ENCODE data around the gene FZD8.

DNA sequence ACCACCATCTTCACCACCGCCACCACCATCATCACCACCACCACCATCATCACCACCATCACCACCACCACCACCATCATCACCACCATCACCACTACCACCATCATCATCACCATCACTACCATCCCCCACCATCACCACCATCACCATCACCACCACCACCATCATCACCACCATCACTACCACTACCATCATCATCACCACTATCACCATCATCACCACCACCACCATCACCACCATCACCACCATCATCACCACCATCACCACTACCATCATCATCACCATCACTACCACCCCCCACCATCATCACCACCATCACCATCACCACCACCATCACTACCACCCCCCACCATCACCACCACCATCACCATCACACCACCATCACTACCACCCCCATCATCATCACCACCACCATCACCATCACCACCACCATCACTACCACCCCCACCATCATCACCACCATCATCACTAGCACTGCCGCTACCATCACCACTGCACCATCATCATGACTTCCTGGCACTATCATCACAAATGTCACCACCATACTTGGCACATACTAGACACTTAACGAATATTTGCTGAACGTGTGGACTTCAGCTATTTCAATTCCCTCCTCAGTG is 25.3 kb upstream of the FZD8 start:
- TF ChIP-seq EZH2 (IDR thresholded peaks at IDR 0.05) (no peak), POLR2AphosphoS5 (IDR thresholded peaks at IDR 0.05; ENCODE audit: borderline replicate concordance, low read depth, low read length) (no peak)

Data from SK-N-MC (cell line).